ENCODE data around the gene WDR89.

Gene WDR89

DNA sequence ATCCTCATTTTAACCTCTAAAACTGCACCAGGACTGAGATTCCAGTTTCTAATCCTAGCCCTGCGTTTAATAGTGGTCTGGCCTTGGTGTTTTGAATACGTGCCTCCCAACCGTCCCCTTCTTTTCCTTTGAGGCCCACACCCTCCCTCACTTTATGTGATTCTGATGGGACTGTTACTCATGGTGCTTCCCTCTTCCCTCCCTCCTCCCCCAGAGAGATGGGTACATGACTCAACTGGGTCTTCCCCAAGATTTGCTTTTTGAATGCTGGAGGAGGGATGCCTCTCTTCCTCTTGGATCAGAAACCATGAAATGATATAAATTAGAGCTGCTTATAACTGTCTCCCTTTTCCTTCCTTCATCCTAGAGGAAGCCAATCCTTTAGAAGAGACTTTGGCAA lies 90.3 kb downstream of the WDR89 start:
- DNase-seq (ENCODE audit: low read depth): peak; percentile 78

DNA sequence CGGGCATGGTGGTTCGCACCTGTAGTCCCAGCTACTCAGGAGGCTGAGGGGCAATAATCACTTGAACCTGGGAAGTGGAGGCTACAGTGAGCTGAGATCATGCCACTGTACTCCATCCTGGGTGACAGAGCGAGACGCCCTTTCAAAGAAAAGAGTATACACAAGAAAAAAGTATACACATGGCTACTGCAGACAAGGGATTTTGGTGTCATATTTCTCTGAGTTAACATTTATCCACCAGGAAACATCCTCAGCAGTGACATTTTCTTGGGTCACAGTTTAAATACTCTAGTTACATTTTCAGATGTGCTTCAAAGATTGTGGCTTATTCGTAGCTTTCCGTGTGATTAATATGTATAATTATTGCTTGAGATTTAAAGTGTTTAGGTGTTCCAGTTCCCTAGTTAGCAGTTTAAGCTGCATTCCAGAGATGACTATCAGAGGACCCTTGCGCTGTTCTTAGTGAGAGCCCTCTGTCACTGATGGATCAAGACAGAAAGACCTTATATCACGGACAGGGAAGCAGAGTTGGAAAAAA lies 93.8 kb downstream of the WDR89 start:
- no peak for DNase-seq (ENCODE audit: low read depth)
- TF ChIP-seq, protein P1, sequence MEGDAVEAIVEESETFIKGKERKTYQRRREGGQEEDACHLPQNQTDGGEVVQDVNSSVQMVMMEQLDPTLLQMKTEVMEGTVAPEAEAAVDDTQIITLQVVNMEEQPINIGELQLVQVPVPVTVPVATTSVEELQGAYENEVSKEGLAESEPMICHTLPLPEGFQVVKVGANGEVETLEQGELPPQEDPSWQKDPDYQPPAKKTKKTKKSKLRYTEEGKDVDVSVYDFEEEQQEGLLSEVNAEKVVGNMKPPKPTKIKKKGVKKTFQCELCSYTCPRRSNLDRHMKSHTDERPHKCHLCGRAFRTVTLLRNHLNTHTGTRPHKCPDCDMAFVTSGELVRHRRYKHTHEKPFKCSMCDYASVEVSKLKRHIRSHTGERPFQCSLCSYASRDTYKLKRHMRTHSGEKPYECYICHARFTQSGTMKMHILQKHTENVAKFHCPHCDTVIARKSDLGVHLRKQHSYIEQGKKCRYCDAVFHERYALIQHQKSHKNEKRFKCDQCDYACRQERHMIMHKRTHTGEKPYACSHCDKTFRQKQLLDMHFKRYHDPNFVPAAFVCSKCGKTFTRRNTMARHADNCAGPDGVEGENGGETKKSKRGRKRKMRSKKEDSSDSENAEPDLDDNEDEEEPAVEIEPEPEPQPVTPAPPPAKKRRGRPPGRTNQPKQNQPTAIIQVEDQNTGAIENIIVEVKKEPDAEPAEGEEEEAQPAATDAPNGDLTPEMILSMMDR (conservative IDR thresholded peaks at IDR 0.05; ENCODE audit: control insufficient read depth, insufficient read depth, low read depth, low read length): no peak
- no peak overlapping the region for H3K4me3 ChIP-seq (ENCODE audit: control insufficient read depth, low read depth, low read length)

More for the DNA sequence above, 90.3 kb downstream of the WDR89 start:
- H3K4me3 ChIP-seq (ENCODE audit: control insufficient read depth, low read depth, low read length): no peak overlapping the region
- TF ChIP-seq, protein P1 (conservative IDR thresholded peaks at IDR 0.05; ENCODE audit: control insufficient read depth, insufficient read depth, low read depth, low read length): no peak
